GM12878 (cell line): ENCODE results near the gene TSSK2. TPM values are rescaled to one million over a fixed set of nuclear protein-coding genes. Genes with fewer than 3 reads are reported as not detected.

Experiments
- BCL11A ChIP-seq: IDR thresholded peaks from 2 replicates; pipeline ENCODE4 v1.6.1; 2011; ENCODE audit warnings: low read depth, low read length
- BHLHE40 ChIP-seq, 2 experiments: fragments of 450-650 bp in 1 of 2; IDR thresholded peaks; 2 replicates each; pipeline ENCODE4 v1.6.1; 2011 to 2017; ENCODE audit warnings: low read depth in 2 of 2, borderline replicate concordance in 1 of 2, improper control_type of control experiment in 1 of 2, low read length in 1 of 2, mild to moderate bottlenecking in 1 of 2
- CHD4 ChIP-seq: fragments of 200-600 bp; sonication (generic); IDR thresholded peaks from 2 replicates; pipeline ENCODE4 v1.6.1; 2016; ENCODE audit warnings: mild to moderate bottlenecking
- EP300 ChIP-seq, 2 experiments: fragments of 150-350 bp in 1 of 2; IDR thresholded peaks; 2 replicates each; pipeline ENCODE4 v1.6.1; 2011 to 2012; ENCODE audit warnings: low read depth in 2 of 2, low read length in 2 of 2, borderline replicate concordance in 1 of 2, improper control_type of control experiment in 1 of 2, inconsistent platforms in 1 of 2; ENCODE audit not compliant: control insufficient read depth in 1 of 2
- HDAC6 ChIP-seq: fragments of 200-600 bp; sonication (generic); IDR thresholded peaks from one replicate; pipeline ENCODE4 v1.8.0; 2017; ENCODE audit warnings: antibody characterized with exemption; ENCODE audit not compliant: unreplicated experiment
- KAT2A ChIP-seq: conservative IDR thresholded peaks from 2 replicates; pipeline ENCODE4 v1.6.1; 2011; ENCODE audit warnings: low read depth, low read length; ENCODE audit not compliant: control insufficient read depth
- KLF5 ChIP-seq: fragments of 450-650 bp; IDR thresholded peaks from 2 replicates; pipeline ENCODE4 v1.6.1; 2014; ENCODE audit warnings: mild to moderate bottlenecking; ENCODE audit not compliant: partially characterized antibody
- MEF2A ChIP-seq: IDR thresholded peaks from 2 replicates; pipeline ENCODE4 v1.6.1; 2011; ENCODE audit warnings: low read depth, mild to moderate bottlenecking, low read length, moderate library complexity; ENCODE audit not compliant: insufficient read depth
- MXI1 ChIP-seq: fragments of 150-350 bp; IDR thresholded peaks from 2 replicates; pipeline ENCODE4 v1.6.1; 2011; ENCODE audit warnings: low read depth, mild to moderate bottlenecking, inconsistent platforms, low read length, improper control_type of control experiment
- MYC ChIP-seq: IDR thresholded peaks from 2 replicates; pipeline ENCODE4 v1.6.1; 2011; ENCODE audit warnings: mild to moderate bottlenecking, low read length, moderate library complexity, inconsistent platforms; ENCODE audit not compliant: insufficient read depth, insufficient replicate concordance, insufficient read length, severe bottlenecking
- PAX5 ChIP-seq: IDR thresholded peaks from 2 replicates; pipeline ENCODE4 v1.6.1; 2011; ENCODE audit warnings: low read depth, low read length, borderline replicate concordance
- POLR2A ChIP-seq: IDR thresholded peaks from 2 replicates; pipeline ENCODE4 v1.6.1; 2011; ENCODE audit warnings: low read depth, mild to moderate bottlenecking, low read length
- RUNX3 ChIP-seq: IDR thresholded peaks from 2 replicates; pipeline ENCODE4 v1.6.1; 2012; ENCODE audit warnings: low read length, inconsistent platforms
- SIX5 ChIP-seq: IDR thresholded peaks from 2 replicates; pipeline ENCODE4 v1.6.1; 2011; ENCODE audit warnings: mild to moderate bottlenecking, low read depth, low read length, moderate library complexity; ENCODE audit not compliant: severe bottlenecking
- TCF12 ChIP-seq: IDR thresholded peaks from 2 replicates; pipeline ENCODE4 v1.6.1; 2011; ENCODE audit warnings: low read depth, mild to moderate bottlenecking, low read length
- TCF7 ChIP-seq: IDR thresholded peaks from 2 replicates; pipeline ENCODE4 v1.6.1; 2014; ENCODE audit warnings: antibody characterized with exemption, borderline replicate concordance
- polyA plus RNA-seq, 11 experiments: library from polyadenylated mRNA; depleted of rRNA in 4 of 11; unstranded in 6 of 11; stranded (reverse) in 5 of 11; fragments of >200 nt; fragmentation: Nextera tagmentation in 4 of 11; fragmentation: Illumina TruSeq in 1 of 11; extraction: Ambion mirVana in 4 of 11; extraction: Trizol in 1 of 11; gene quantifications; 1 replicate in 1 of 11; 2 replicates in 10 of 11; pipeline versions ENCODE4 v1.2.1 to v1.2.3, GENCODE V29; 2011 to 2016; ENCODE audit warnings: inconsistent platforms in 2 of 11, missing spikeins in 2 of 11, low read depth in 1 of 11
- total RNA-seq, 4 experiments: library from RNA; depleted of rRNA in 3 of 4; stranded (reverse); fragments of >200 nt in 3 of 4; fragmentation: Illumina TruSeq in 1 of 4; extraction: Trizol in 1 of 4; gene quantifications; 2 replicates each; pipeline versions ENCODE4 v1.2.1 to v1.2.3, GENCODE V29; 2013 to 2021
- TF ChIP-seq, protein P1 (sequence below): fragments of 450-650 bp; IDR thresholded peaks from 2 replicates; pipeline ENCODE4 v1.6.1; 2017; ENCODE audit warnings: mild to moderate bottlenecking, moderate library complexity
- TF ChIP-seq, protein P2 (sequence below): fragments of 450-650 bp; IDR thresholded peaks from 2 replicates; pipeline ENCODE4 v1.6.1; 2017; ENCODE audit warnings: mild to moderate bottlenecking, moderate library complexity

TSSK2 gene
- total and polyA plus RNA-seq, 10 of the 15 experiments (the other 5 are each of a cell fraction or from before 2014, with no cell fraction given) = 0.03 to 0.17 TPM; not detected in 8

DNA sequence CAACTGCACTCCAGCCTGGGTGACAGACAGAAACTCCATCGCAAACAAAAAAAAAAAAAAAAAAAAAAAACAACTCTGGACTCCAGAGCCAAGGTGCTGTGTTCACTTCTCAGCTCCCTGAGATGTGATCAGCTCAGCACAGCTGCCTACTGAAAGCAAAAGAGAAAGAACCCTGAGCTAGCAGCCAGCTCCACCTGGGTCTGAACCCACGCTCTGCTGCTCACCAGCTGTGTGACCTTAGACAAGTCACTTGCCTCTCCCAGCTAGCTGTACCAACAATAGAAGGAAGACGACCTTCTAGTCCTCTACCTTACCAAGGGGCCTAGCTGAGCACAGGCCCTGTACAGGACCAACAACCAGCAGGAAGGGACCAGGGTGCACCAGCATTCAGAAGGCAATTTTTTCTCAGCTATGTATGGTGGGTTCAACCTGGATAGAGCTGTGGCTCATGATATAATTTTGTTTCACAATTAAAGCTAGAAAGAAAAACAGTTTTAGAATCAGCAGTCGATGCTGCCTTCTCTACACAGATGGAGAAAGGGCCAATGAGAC is 12.7 kb upstream of the TSSK2 start (continued):
- TF ChIP-seq, protein P1, sequence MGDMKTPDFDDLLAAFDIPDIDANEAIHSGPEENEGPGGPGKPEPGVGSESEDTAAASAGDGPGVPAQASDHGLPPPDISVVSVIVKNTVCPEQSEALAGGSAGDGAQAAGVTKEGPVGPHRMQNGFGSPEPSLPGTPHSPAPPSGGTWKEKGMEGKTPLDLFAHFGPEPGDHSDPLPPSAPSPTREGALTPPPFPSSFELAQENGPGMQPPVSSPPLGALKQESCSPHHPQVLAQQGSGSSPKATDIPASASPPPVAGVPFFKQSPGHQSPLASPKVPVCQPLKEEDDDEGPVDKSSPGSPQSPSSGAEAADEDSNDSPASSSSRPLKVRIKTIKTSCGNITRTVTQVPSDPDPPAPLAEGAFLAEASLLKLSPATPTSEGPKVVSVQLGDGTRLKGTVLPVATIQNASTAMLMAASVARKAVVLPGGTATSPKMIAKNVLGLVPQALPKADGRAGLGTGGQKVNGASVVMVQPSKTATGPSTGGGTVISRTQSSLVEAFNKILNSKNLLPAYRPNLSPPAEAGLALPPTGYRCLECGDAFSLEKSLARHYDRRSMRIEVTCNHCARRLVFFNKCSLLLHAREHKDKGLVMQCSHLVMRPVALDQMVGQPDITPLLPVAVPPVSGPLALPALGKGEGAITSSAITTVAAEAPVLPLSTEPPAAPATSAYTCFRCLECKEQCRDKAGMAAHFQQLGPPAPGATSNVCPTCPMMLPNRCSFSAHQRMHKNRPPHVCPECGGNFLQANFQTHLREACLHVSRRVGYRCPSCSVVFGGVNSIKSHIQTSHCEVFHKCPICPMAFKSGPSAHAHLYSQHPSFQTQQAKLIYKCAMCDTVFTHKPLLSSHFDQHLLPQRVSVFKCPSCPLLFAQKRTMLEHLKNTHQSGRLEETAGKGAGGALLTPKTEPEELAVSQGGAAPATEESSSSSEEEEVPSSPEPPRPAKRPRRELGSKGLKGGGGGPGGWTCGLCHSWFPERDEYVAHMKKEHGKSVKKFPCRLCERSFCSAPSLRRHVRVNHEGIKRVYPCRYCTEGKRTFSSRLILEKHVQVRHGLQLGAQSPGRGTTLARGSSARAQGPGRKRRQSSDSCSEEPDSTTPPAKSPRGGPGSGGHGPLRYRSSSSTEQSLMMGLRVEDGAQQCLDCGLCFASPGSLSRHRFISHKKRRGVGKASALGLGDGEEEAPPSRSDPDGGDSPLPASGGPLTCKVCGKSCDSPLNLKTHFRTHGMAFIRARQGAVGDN = no peak
- TF ChIP-seq EP300 (IDR thresholded peaks at IDR 0.05; ENCODE audit: borderline replicate concordance in 1 of 2, control insufficient read depth in 1 of 2, low read depth in 2 of 2, low read length in 2 of 2) (no peak), BHLHE40 (IDR thresholded peaks at IDR 0.05; ENCODE audit: borderline replicate concordance in 1 of 2, low read depth in 2 of 2, low read length in 1 of 2) (no peak), SIX5 (no peak), MYC (no peak), CHD4 (no peak), TCF12 (peak; percentile 92), KLF5 (no peak), POLR2A (no peak), BCL11A (no peak), KAT2A (no peak), RUNX3 (no peak), PAX5 (peak; percentile 95), TCF7 (no peak), HDAC6 (no peak), MXI1 (no peak), MEF2A (no peak)
- TF ChIP-seq, protein P2, sequence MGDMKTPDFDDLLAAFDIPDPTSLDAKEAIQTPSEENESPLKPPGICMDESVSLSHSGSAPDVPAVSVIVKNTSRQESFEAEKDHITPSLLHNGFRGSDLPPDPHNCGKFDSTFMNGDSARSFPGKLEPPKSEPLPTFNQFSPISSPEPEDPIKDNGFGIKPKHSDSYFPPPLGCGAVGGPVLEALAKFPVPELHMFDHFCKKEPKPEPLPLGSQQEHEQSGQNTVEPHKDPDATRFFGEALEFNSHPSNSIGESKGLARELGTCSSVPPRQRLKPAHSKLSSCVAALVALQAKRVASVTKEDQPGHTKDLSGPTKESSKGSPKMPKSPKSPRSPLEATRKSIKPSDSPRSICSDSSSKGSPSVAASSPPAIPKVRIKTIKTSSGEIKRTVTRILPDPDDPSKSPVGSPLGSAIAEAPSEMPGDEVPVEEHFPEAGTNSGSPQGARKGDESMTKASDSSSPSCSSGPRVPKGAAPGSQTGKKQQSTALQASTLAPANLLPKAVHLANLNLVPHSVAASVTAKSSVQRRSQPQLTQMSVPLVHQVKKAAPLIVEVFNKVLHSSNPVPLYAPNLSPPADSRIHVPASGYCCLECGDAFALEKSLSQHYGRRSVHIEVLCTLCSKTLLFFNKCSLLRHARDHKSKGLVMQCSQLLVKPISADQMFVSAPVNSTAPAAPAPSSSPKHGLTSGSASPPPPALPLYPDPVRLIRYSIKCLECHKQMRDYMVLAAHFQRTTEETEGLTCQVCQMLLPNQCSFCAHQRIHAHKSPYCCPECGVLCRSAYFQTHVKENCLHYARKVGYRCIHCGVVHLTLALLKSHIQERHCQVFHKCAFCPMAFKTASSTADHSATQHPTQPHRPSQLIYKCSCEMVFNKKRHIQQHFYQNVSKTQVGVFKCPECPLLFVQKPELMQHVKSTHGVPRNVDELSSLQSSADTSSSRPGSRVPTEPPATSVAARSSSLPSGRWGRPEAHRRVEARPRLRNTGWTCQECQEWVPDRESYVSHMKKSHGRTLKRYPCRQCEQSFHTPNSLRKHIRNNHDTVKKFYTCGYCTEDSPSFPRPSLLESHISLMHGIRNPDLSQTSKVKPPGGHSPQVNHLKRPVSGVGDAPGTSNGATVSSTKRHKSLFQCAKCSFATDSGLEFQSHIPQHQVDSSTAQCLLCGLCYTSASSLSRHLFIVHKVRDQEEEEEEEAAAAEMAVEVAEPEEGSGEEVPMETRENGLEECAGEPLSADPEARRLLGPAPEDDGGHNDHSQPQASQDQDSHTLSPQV = no peak
